Right renal cortex interstitium (tissue), 3 donors: ENCODE measurements around the gene SPG21. TPM values are rescaled to one million over a fixed set of nuclear protein-coding genes. Genes with fewer than 3 reads are reported as not detected.
"Not testable (repeated sequence)": the region's sequence is repeated elsewhere in the genome, so short reads cannot be mapped to it uniquely, and the experiment has no call there.

Source experiments
- DNase-seq, 3 donors: peaks; one replicate each; pipeline ENCODE4 v3.0.0-alpha.2; 2013; ENCODE audit warnings: low read depth in 3 of 3, low spot score in 2 of 3
- polyA plus RNA-seq, 3 donors: library from polyadenylated mRNA; unstranded; fragments of 120-200 nt; gene quantifications; one replicate each; pipeline ENCODE4 v1.2.1, GENCODE V29; 2013; ENCODE audit not compliant: insufficient read length in 3 of 3

SPG21 gene, protein sequence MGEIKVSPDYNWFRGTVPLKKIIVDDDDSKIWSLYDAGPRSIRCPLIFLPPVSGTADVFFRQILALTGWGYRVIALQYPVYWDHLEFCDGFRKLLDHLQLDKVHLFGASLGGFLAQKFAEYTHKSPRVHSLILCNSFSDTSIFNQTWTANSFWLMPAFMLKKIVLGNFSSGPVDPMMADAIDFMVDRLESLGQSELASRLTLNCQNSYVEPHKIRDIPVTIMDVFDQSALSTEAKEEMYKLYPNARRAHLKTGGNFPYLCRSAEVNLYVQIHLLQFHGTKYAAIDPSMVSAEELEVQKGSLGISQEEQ
- 100 to 1,000 TPM; 106 to 119 (median 107) TPM for polyA plus RNA-seq

DNA sequence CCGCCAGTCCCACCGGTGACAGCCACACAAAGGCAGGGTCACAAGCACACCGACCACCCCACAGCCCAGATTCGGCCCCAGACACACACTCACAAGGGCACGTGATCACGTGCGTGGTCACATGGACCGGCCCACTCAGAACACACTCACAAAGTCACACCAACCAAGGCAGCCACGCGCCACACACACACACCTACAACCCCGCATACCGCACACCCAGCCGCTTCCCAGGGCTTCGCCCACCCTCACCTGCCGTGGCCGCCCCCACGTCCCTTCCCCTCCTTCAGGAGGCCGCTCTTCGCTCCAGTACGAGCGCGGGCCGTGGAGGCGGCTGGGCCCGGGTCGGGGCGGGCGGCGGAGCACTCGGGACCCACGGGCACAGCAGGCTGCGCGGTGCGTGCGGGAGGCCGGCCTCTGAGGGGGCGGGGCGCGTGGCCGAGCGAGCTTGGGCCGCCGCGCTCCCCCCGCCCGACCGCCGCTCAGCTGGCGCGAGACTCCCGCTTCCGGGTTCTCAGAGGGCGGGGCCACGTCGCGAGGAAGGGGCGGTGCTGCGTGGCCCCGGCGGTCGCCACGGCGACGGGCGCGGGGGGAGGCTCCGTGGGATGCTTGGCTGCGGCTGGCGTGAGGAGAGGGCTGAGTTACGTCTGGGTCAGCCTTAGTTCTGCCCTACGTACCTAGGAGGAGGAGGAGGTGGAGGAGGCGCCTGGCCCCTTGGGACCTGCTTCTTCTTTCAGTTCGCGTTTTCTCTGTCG is at the start of gene SPG21:
Gene SPG21, minus strand, starts transcription at position 499 of the 752 bp plus-strand sequence. CDS start 6,345 bp downstream, outside the sequence.
- peak; percentile 80 to 88 (median 80) for DNase-seq

GRCh38 chr15:65038836-65039235 is 49.1 kb upstream of the SPG21 start:
- DNase-seq: no peak

- no peak for DNase-seq
These were observed 48.7 kb upstream of the SPG21 start for GRCh38 chr15:65038428-65038827.

- no peak for DNase-seq
These were observed 47.6 kb upstream of the SPG21 start for GRCh38 chr15:65037309-65037708.

GRCh38 chr15:65034719-65035118 is 45.0 kb upstream of the SPG21 start:
- no peak for DNase-seq

GRCh38 chr15:65033659-65034269 is 44.0 kb upstream of the SPG21 start:
- DNase-seq: no peak

DNA sequence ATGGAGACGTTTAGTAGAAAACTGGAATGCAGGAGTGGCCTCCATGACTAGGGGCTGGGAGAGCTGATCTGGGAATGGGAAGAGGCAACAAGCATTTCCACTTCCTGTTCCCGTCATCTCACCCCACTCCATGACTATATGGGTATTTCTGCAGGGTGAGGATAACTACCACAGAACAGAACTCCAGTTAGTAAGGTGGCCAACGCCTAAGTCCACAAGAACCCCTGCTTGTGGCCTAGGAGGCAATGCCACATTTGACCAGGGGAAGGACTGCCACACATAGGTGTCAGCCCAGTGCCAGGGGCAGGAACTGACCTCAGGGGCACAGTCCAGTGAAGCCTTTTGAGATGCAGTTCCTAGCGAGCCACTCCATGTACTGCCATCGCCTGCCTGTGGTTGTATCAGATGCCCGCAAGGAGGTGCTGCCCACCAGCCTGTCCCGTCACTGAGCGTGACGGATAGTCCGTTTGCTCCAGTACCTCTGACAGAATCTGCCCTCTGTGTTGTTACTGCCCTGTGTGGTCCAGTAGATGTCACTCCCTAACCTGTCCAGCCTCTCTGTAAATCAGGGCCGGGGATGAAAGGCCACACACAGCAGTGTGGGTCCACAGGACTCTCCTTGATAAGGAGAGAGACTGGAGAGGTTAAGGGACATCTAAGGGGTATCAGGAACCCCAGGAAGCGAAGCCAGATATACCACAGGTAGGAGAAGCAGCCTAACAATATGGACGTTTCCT is 43.3 kb upstream of the SPG21 start:
- DNase-seq: no peak

GRCh38 chr15:65029736-65030208 is 40.1 kb upstream of the SPG21 start:
- DNase-seq: no peak

DNA sequence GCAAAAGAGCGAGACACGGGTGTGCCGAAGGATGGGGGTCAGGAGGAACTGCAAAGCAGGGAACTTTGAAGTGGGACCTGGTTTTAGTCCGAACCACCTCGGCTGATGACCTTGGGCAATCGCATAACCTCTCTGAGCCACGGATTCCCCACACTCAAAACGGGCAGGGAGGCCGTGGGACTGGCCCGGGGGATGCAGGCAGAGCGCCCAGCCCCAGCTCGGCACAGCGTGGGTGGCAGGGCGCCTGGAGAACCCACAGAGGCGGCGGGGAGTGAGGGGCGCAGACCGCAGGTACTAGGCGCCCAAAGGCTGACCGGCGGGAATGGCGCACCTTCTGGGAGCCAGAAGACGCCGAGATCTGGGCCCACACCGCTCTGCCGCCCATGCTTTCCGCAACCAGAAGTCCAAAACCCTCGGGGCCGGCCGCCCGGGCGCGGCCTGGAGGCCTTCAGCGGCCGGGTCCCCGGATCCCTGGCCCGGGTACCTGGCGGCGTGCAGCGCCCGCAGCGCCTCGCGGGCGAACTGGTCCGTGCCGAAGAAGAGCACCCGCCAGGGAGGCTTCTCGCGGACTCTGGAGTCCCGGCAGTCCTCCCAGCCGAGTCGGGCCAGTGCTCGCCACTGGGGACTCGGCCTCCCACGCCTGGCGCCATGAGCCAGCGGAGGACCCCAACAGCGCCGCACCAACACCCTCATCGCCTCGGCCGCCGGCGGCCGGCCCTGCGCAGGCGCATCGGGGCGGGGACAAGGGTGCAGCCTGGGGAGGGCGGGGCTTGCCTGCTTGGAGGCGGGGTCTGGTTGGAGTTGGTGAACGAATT is 39.4 kb upstream of the SPG21 start, which contains the start of gene MTFMT:
Gene MTFMT, minus strand, starts transcription at position 719 of the 815 bp plus-strand sequence. Its CDS starts 26 bp downstream, at position 693.
- DNase-seq: peak in 2 of 3 donors; percentile 75 to 76

DNA sequence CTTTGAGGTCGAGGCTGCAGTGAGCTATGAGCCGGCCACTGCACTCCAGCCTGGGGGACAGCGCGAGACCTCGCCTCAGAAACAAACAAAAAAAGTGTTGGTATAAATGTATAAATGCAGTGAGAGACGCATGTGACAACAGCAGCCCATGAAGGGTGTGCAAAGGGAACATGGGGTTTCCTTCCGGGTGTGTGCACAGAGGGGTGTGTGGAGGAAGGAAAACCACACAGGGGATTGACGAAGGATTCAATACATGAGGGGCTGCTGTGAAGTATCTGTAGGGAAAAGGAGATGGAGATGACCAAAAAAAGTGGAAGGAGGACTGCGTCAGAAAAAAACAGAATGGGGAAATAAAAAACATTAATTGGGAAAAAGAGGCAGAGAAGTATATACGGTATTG is 38.6 kb upstream of the SPG21 start:
- DNase-seq: no peak

- DNase-seq: no peak
These were observed 37.9 kb upstream of the SPG21 start for GRCh38 chr15:65027593-65027992.

DNA sequence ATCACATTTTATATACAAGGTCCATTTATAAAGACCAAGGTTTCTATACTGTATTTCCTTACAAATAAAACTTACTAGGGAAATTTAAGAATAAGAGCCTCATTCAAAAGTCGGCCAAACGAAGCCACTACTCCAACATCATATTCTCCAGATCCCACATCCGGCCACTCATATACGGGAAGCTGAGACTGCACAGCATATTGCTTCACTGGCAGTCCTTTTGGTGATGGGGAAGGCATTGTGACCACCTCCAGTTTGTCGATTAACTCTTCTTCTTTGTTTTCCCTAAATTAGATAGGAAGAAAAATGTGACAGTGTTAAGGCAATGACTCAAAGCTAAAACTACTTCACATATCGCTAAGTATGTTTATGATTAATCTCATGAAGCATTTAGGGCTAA is 37.0 kb upstream of the SPG21 start:
- no peak for DNase-seq

GRCh38 chr15:65021488-65021887 is 31.8 kb upstream of the SPG21 start:
- DNase-seq: no peak

GRCh38 chr15:65020419-65020818 is 30.7 kb upstream of the SPG21 start:
- DNase-seq: no peak

- DNase-seq: not testable (repeated sequence)
These were observed 21.5 kb upstream of the SPG21 start for GRCh38 chr15:65011198-65011597.

- DNase-seq: no peak
These were observed 19.3 kb upstream of the SPG21 start for GRCh38 chr15:65008983-65009382.

DNA sequence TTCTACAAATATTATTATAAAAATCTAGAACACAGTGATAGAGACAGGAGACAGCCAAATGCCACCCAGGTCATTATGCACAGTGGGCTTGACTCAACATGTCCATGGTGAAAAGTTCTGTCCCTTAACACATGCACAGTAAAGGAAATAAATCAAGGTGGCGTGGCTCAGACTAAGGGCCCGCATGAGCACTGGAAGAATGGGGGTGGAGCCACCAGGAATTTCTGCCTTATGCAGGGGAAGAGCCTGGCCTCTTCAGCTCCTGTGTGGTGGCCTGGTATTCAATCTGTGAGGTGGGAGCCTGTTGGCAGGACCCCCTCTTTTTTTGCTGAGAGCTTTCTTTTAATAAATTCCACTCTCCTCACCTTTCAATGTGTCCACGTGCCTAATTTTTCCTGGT is 17.2 kb upstream of the SPG21 start:
- no peak for DNase-seq

GRCh38 chr15:65004993-65005392 is 15.3 kb upstream of the SPG21 start:
- DNase-seq: no peak

DNA sequence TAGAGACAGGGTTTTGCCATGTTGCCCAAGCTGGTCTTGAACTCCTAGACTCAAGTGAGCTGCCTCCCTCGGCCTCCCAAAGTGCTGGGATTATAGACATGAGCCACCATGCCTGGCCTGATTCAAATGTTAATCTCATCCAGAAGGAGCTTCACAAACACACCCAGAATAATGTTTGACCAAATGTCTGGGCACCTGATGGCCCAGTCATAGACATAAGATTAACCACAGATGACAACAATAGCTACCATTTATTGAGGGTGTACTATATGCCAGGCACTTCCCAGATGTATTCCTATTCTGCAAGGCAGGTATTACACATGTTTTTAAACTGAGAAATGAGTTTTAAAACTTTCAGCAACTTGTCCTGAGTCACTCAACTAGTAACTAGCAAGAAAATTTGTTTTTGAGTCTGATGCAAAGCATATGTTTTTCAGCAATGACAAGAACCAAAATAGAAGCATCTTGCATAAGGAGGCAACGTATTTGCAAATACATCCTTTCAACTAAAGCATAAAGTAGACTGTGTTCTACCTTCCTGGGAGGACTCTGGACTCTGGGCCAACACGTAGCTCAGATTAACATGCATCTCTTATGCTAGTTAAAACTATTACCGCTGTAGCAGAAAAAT is 8.1 kb upstream of the SPG21 start:
- DNase-seq: no peak
